HG02970 (cell line): ENCODE results near the gene TACR2.
"Not testable (repeated sequence)": the region's sequence is repeated elsewhere in the genome, so short reads cannot be mapped to it uniquely, and the experiment has no call there.

ENCODE experiments used
- ATAC-seq: cut with Tn5 transposase; IDR thresholded peaks from one replicate; pipeline ENCODE4 v1.9.1; 2021; ENCODE audit warnings: mild to moderate bottlenecking, moderate library complexity, moderate number of reproducible peaks; ENCODE audit not compliant: unreplicated experiment, low FRiP score

TACR2 gene

DNA sequence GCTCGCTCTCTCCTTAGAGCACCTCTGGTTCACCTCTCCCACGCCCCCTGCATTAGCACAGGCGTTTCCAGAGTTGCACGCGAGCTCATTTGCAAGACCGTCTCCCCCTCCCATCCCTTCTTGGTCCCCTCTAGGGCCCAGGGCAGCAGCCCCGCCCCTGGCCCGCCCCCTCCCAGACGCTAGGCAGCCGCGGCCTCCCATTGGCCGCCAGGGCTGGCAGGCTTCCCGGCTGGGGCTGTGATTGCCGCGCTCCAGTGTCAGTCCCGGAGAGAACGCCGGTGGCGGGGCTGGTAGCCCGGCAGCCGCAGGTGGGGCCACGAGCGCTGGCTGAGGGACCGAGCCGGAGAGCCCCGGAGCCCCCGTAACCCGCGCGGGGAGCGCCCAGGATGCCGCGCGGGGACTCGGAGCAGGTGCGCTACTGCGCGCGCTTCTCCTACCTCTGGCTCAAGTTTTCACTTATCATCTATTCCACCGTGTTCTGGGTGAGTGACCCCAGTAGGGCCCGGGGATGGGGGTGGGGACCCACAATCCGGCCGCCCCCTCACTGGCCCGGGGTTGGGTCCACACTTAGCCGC, 34.6 kb upstream of the TACR2 start, which contains the start of gene TSPAN15:
TSPAN15 (plus strand) TSS at position 257 of the 575 bp plus-strand sequence; CDS start at position 387, 130 bp downstream.
- no peak for ATAC-seq

DNA sequence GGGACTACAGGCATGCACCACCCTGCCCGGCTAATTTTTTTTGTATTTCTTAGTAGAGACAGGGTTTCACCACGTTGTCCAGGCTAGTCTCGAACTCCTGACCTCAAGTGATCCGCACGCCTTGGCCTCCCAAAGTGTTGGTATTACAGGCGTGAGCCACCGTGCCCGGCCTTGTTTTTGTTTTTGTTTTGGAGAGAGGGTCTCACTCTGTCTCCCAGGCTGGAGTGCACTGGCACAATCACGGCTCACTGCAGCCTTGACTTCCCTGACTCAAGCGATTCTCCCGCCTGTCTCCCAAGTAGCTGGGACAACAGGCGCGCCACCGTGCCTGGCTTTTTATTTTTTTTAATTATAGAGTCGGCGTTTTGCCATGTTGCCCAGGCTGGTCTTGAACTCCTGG, 33.7 kb upstream of the TACR2 start:
- not testable (repeated sequence) for ATAC-seq

DNA sequence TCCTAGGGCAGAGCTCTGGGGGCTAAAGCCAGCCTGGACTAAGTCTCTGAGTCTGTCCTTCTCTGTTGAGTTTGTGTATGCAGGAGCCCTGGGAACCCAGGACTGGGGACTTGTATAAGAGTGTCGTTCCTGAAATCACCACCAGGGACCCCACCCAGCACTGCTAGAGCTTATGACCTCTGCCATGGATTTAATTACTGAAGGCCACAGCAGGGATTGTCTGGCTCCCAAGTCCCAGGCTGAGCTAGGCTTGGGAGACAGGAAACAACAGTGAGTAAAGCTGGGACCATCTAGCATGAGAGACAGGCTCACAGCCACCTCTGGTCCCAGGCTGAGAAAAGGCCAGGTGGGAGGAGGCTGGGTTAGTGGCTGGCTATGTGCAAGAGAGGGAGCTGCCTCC, 33.1 kb upstream of the TACR2 start:
- no peak for ATAC-seq

DNA sequence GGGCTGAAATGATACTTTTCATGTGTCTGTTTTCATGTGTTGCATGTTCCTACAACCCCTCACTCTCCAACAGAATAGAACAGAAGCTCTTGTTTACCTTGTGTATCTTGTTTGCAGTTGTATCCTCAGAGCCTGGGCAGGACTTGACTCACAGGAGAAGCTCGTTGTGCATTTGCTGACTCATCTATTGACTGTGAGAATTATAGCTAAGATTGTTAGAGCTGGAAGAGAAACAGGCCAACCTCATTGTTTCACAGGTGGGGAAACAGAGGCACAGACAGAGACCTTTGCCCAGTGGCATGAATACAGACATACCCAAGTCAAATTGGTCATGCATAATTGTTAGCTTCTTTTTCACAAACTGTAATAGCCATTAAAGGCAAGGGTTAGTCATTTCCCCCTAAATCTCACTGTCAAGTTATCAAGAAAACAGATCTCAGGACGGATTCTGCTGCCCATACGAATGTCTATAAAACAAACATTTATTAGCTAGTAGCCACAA, 30.0 kb upstream of the TACR2 start:
- no peak for ATAC-seq

DNA sequence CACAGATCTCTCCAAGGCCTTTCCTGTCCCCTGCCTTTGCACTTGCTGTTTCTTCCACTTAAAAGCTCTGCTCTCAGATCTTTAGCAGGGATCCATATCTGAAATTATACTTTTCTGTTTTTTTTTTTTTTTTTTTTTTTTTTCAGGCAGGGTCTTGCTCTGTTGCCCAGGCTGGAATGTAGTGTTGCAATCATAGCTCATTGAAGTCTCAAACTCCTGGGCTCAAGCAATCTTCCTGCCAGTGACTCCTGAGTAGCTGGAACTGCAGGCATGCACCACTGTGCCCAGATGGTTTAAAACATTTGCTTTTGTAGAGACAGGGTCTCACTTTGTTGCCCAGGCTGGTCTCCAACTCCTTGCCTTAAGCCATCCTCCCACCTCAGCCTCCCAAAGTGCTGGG, 29.5 kb upstream of the TACR2 start:
- ATAC-seq = no peak

DNA sequence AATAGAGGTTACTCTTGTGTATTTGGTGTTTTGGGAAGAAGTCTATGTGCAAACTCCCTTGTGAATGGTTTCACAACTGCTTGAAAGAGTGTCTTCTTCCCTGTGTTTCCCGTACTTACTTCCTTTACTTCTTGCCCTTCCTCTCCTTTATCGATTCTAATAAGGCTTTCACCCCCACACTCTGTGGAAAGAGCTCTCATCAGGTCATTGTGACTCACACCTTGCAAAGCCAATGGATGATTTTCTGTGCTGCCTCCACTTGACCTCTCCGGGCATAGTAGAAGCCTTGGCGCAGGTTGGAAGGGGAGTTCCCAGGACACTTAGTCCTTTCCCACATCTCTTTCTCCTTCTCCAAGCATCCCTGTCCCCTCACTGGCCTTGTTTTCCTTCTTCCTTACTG, 28.3 kb upstream of the TACR2 start:
- no peak for ATAC-seq

DNA sequence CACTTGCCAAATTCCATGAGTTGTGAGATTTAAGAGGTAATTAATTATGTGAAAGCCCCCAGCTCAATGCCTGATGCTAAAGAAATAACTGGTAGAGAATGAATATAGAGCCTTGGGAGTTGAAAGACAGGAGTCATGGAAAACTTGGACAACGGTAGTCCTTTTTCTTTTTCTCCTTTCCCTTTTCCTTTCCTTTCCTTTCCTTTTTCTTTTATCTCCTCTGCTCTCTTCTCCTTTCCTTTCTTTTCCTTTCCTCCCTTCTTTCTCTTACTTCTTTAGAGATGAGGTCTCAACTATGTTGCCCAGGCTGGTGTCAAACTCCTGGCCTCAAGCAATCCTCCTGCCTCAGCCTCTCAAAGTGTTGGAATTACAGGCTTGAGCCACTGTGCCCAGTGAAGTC, 26.6 kb upstream of the TACR2 start:
- ATAC-seq = no peak

DNA sequence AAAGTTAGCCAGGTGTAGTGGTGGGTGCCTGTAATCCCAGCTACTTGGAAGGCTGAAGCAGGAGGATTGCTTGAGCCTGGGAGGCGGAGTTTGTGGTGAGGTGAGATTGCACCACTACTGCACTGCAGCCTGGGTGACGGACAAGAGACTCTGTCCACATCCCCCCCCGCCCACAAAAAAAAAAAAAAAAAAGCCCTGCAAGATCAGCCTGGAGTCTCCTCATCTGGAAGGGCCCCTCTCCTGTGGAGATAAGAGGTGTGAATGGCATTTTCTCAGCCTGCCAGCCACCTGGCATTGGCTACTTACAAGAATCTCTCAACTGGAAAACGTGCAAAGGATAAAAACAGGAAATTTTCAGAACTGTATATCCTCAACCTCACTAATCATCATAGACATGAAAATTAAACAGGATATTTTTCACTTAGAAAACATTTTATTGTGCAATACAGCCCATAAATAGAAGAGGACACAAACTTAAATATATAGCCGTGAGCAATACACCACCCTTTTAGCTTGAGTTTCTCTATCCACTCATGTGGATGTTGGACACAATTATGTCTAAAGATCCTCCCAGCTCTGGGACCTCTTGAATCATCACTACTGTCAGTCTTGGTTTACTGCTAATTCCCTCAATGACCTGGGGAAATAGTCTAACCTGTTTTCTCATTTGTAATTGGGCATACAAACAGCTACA, 23.2 kb upstream of the TACR2 start:
- no peak for ATAC-seq

DNA sequence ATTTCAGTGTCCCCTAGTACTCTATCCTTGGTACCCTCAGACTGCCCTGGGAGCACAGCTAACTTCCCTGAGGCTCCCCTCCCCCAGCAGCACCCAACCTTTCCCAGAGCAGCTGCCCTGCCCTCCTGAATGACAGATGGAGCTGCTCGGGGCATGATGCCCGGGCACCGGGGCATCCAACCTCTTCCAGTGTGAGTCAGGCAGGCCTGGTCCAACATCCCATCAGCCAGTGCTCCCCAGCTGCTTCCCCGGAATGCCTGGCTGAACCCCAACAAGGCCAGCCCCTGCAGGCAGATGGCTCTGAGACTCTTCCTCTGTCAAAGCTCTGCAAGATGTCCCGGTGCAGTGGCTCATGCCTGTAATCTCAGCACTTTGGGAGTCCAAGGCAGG, 22.6 kb upstream of the TACR2 start:
- no peak for ATAC-seq

DNA sequence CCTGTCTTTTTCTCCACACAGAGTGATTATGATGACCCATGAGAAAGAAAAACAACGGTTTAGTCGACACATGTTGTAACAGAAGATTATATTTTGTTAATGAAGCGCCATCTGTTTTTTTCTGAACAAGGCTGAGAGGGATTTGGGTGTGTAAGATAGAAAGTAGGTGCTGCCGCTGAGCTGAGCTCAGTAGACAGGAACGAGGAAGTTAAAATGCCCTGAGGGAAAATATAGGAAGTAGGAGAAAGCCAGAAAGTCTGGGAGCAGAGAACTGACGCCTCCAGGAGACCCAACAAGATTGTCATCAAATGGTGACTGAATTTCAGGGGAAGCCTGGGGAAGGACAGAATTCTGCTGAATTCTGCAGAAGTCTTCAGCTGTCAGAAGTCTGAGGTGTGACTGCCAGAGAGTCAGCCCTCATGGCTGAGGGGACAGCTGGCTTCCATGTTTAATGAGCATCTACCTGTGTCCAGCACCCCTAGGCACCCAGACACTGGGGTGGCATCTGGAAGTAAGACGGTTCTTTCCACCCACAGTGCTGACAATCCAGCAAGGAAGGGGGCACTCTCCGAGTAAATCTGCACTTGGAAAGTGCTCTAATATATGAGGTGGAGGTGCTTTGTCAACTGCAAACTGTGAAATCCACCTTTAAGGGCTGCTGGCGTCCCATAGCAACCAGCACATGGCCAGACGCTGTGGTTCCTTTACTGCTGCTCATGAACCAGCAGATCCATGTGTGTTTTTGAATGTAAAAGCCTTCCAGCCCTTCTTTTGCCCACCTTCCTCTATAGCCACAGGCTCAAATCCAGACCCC, 22.0 kb upstream of the TACR2 start:
- no peak for ATAC-seq

DNA sequence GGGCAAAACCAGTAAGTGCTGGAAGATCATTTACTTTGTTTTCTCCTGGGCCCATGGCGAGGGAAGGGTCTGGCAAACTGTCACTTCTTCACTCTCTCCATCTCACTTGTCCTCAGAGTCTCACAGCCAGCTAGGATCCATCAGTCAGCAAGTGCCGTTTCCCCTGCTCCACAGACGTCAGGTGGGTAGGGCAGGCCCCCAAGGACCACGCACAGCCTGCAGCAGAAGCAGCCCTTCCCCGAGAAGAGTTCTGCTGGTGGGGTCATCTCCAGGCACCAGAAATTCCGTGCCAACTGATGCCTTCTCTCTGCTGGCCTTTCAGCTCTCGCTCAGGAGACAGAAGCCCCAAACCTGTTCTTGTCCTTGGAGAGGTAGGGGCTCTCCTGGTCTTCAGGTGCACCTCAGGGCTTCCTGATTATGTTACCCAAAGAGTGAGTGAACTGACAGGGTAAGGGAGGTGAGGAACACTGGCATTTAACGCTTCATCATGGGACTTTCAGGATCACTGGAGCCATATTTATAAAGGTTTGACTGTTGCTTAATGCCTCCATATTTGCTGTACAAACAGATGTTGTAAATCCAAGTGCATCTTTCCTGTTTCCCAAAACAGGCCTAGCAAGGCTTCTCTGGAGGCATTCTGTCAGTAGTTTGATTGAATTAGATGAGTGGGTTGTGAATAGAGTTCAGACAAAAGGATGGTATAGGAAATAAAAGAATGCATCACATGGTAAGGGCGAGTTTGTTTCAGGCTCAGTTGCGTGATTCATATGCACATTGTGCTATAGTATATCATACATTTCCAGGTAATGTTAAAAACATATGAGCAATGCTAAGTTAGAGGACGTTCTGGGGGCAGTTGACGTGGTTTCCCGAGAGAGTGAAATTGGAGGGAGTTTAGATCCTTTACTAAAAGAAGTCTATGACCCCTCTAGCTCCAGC, 20.9 kb upstream of the TACR2 start:
- ATAC-seq = no peak

DNA sequence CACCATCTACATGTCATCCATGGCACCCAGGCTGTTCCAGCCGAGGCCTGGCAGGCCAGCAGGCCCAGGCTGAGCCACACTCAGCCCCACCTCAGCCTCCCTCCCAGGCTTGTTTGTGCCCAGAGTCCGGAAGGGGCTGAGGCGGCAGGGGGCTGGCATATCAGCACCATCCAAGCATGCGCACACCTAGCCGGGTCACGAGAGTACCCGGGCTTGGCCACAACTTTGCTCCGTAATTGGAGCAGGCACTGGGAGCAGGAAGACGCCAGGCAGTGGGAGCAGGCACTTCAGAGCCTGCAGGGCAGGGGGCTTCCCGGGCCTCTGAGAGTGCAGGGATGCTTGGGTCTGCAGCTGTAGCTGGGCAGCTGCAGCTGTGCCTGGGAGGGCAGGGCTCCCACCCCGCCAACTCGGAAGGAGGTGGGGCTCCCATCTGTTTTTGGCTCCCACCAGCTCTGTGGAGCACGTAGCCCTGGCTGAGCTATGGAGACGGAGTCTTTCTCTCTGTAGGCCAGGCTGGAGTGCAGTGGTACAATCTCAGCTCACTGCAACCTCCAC, 19.3 kb upstream of the TACR2 start:
- no peak for ATAC-seq

DNA sequence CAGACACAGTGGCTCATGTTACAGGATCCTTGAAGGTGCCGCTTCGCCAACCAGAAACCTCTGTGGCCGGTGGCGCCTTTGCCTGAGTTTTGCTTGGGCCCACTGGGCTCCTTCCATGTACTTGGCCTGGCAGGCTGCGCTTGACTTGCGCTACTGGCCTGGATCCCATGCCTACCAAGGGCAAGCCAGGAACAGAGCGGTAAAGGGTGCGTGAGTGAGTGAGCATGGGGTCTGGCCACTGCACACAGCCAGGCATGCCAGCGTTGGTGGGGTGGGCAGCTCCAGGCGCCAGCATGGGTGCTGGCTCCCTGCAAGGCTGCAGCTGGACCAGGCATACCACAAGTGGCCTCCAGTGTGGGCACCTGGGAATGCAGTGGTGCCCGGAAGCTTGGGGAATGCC, 18.2 kb upstream of the TACR2 start:
- no peak for ATAC-seq

DNA sequence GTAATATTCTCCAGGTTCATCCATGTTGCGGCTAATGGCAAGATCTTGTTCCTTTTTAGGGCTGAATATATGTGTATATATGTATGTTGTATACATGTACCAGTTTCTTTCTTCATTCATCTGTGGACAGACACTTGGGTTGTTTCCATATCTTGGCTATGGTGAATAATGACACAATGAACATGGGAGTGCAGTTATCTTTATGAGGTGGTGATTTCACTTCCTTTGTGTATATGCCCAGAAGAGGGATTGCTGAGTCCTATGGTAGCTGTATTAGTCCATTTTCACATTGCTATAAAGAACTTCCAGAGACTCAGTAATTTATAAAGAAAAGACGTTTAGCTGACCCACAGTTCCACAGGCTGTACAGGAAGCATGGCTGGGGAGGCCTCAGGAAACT, 17.5 kb upstream of the TACR2 start:
- ATAC-seq = no peak

DNA sequence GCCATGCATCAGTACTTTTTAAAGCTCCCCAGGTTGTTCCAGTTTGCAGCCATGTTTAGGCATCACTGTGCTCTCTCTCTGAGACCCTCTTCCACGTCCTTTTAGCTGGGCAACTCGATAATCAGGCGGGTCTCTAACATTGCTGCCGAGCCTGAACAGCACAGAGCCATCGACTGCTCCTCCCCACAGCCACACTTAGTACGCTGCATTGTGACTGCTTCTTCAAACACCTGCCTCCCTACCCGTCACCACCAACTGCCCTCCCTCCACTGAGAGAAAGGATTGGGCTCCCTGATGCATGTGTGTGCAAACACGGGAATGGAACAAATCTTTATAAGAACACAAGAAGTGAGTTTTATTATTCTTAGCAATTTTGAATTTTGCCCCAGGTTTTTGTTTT, 11.4 kb upstream of the TACR2 start:
- ATAC-seq = no peak

DNA sequence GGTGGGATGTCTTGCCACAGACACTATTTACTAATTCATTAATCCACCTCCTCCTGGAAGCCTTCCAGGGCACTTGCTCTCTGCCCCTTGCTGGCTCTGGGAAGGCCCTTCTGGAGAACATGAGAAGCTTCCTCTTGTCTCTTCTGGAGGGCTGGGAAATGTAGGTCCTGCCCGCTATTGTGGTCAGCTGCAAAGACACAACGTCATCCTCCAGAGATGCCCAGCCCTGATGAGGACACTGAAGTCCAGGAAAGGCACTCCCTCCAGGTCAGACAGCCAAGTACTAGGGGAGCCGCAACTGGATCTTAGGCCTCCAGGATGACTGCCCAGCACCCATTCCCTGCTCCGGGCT, 9.6 kb upstream of the TACR2 start:
- no peak for ATAC-seq

DNA sequence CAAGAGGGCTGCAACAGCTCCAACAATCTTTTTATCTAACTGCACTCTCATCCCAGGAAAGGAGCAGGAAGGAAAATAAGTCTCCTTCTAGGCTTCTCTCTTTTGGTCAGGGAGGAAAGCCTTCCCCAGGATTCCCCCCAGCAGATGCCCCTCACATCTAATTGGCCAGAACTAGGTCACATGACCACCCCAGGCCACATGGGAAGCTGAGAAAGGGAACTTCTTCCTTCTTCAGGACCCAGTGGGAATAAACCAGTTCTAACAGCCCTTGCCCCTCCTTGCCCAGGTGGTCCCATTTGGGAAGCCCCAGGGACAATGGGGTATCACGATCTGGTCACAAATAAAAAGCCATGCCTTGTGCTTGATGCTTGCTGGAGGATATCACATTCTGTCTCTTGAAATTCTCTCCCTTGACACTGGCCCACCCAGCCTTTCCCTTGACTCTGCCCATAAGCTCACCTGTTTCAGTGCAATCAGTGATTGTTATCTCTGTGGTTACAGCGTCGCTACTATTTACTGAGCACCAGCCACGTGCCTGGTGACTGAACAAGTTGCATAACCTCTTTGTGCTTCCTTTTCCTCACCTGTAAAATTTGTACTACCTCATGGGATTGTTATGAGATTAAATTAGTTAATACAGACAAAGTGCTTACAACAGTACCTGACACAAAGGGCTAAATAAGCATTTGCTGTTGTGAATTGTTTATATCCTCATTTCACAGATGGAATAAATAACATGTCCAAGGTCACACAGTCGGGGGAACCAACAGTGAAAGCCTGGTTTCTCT, 9.0 kb upstream of the TACR2 start:
- no peak for ATAC-seq

DNA sequence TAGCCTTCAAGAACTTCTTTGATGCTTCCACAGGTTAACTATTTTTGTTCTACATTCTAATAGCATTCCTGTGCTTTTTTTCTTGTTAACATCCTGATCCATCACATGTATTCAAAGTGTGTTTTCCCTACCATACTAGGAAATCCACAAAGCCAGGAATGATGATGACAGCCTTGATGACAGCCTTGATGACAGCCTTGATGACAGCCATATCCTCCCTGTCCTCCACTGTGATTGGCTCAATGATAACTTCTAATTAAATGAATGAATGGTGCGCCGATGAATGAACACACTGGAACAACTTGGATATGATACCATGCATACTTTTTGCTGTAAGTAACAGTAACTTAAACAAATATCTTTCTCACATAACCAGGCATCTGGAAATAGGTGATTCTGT, 8.3 kb upstream of the TACR2 start:
- ATAC-seq = no peak

DNA sequence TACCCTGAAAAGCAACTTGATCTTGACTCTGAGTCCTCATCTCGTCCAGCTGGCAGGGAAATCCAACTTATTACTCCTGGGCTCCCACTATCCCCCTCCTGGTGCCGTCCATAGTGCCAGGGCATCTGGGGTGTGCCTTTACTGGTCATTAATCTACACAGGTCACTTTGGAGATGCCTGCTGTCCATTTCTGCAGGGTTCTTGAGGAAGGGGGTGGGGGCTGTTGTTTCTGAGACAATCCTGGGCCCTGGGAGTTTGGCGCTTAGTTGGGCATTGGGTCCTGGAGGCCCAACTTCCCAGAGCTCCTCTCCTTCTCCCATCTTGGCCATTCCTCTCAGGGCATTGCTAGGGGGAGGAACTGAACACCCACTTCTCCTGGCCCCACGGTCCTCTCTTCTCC, 6.0 kb upstream of the TACR2 start:
- no peak for ATAC-seq
